ENCODE data around the gene FOXO3.
"Not testable (repeated sequence)": the region's sequence is repeated elsewhere in the genome, so short reads cannot be mapped to it uniquely, and the experiment has no call there.

The FOXO3 gene

GRCh38 chr6:108635505-108636226, 74.9 kb downstream of the FOXO3 start:
- no peak for DNase-seq

- DNase-seq = no peak
Observed at GRCh38 chr6:108637963-108638362, 77.2 kb downstream of the FOXO3 start.

DNA sequence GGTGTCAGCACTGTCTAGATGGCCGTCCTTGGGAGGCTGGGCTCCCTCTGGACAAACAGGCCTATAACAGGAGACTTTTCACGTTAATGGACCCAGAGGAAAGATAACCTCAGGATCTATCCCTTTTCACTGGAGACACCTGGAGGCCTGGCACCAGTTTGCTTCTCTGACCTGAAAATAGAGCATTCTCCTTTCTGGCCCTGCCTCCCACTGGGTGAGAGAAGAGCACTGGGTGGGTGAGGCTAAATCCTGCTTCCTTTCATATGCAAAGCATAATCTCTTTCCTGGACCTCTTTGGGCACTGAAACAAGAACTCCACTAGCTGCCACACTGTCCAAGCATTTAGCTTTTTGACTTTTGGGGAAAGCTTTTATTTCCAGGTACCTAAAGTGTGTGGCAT, 78.3 kb downstream of the FOXO3 start:
- DNase-seq = no peak

DNA sequence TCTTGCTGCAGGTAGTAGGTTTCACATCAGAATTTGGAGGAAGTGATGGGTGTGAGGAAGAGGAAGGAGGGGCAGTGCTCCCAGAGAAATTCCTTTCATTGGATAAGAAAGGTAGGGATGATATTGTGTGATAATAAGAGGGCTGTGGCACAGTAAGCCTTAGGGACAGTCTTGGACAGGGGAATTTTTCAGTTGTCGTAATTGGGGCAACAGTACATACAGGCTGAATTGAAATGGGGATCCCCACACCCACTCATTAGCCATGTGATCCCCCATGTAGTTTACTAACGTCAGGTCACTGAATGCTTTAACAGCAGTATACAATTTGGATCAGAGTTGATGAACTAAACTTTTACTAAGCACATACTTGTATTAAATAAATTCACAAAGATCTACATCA, 79.4 kb downstream of the FOXO3 start:
- no peak for DNase-seq

DNA sequence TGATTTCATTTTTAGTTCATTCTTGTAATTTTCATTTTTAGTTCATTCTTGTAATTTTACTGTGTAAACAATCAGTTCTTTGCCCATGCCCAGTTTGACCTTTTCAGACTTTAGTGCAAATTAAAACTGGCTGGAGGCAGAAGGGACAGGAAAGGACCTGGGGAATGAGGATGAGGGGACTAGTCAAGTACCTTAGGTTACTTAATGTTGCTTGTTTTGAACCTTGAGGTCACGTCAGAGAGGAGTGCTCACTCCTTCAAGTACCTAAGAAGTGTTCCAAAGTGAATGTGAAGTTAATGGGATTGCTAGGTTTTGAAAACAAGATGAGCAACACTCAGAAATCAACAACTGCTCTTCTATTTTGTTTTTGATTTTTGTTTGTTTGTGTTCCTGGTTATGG, 82.5 kb downstream of the FOXO3 start:
- DNase-seq = no peak

GRCh38 chr6:108644252-108644651, 83.5 kb downstream of the FOXO3 start:
- no peak for DNase-seq

DNA sequence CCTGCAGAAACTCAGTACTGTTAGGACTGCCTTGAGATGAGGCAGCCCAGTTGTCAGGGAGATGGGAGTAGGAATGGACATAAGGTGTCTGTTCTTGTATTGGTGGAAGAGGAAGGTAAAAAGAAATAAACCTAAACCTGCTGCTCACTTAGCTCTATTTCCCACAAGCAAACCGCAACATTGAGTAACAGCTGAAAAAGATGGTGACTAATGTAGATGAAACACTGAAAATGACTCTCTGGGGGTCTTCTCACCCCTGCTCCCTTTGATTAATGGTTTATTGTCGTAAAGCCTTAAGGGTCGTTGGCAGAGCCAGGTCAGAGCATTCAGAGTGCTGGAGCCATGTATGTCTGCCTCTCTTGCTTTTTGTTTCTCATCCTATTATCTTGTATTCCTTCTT, 87.5 kb downstream of the FOXO3 start:
- DNase-seq = peak; percentile 47

DNA sequence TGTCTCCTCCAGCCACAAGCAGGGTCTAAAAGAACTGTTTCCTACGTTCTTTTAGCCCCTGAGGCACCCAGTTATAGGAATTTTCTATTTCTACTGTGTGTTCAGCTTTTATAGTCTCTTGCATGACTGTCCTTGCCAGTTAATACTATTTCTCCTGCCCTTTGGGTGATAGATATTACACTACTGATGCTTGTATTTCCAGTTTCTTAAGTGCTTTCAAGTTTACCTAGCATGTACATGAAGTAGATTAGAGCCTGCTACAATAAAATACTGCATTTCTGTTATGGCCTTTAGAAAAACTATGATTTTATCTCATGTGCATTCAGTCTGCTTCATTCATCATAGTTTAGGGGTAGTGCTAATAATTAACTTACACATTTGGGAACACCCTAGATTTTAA, 89.6 kb downstream of the FOXO3 start:
- no peak for DNase-seq

- peak; percentile 82 for DNase-seq
Observed at GRCh38 chr6:108650781-108651180, 90.1 kb downstream of the FOXO3 start.

- peak; percentile 94 for DNase-seq
Observed at GRCh38 chr6:108651340-108652227, 90.9 kb downstream of the FOXO3 start.

- no peak for DNase-seq
Observed at GRCh38 chr6:108652375-108652774, 91.7 kb downstream of the FOXO3 start.

DNA sequence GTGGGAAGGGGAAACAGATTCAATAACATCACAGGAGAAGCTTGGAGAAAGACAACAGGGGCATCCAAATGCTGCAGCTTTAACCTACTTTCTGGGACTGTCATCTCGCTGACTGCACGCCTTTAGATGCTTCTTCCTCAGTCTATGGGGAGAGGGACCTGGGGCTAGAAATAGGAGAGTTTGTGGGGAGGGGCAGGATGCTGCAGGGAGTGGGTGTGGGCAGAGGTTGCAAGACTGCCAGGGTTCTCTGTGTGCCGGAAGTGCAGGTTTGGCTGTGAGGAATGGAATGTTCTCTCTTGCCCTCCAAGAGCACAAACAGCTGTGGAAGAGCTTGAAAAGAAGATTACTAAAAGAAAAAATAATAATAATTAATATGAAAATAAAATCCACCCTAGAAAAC, 93.2 kb downstream of the FOXO3 start:
- peak; percentile 19 for DNase-seq

- no peak for DNase-seq
Observed at GRCh38 chr6:108654465-108655106, 93.9 kb downstream of the FOXO3 start.

DNA sequence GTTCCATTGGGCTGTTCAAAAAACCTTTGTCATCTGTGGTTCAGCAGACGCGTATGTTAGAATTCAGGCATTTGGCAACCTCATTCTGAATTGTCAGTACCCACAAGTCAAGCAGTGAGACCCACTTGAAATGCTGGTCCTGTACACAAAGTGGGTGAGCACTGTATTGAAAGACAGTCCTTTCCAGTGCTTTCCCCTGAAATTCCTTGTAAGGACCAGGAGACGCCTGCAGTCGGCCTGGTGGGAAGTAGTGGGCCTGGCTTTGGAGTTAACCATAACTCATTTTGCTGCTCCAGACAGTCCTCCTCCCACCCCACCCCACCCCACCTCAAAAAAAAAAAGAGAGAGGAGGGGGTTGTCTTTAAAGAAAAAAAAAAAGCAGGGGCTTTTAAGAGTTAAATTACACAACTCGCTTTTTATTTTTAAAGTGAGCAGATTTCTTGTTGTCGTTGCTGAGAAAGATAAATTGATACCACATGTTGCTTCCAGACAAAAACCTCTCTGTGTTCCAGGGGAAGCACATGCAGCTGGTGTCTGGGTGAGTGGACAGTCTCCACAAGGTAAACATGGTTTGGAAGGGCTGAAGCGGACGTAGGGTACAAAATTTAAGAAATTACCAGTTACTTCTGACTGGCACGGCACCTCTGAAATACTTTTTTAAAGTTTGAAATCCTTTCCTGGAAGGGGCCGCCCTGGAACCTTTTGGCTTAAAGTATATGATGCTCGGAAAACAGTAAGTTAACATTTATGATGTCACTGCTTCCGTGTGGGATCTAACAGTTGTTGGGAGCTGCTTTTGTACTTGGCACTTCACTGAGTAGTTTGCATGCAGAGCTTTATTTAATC, 95.3 kb downstream of the FOXO3 start:
- DNase-seq = peak; percentile 83

DNA sequence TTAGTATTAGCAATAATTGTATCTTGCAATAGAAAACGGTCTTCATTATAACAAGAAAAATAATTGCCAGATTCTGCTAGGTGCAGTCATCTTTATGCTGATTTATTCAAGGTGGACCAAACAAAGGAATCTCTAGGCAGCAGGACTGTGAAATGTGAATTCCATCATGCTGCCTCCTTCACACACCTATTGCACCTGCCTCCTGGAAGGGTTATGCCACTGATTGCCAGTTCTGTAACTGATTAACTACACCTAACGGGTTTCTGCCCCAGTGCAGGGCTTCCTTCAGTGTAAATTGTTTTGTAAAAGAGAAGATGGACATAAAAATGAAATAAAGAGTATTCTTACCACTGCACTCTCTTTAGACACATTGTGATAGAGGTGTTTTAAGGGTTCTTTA, 96.1 kb downstream of the FOXO3 start:
- no peak for DNase-seq

GRCh38 chr6:108658174-108658573, 97.5 kb downstream of the FOXO3 start:
- DNase-seq = no peak

DNA sequence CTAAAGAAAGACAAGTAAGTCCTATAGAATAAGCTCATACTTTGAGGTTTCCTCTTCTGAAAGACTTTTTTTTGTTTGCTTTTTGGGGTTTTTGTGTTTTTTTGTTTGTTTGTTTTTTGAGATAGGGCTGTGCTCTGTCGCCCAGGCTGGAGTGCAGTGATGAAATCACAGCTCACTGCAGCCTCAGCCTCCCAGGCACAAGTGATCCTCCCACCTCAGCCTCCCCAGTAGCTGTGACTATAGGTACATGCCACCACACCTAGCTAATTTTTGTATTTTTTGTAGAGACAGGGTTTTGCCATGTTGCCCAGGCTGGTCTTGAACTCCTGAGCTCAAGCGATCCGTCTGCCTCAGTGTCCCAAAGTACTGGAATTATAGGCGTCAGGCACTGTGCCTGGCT, 98.1 kb downstream of the FOXO3 start:
- not testable (repeated sequence) for DNase-seq

GRCh38 chr6:108660251-108660650, 99.5 kb downstream of the FOXO3 start:
- no peak for DNase-seq

GRCh38 chr6:108661430-108661829, 100.7 kb downstream of the FOXO3 start:
- peak; percentile 63 for DNase-seq

DNA sequence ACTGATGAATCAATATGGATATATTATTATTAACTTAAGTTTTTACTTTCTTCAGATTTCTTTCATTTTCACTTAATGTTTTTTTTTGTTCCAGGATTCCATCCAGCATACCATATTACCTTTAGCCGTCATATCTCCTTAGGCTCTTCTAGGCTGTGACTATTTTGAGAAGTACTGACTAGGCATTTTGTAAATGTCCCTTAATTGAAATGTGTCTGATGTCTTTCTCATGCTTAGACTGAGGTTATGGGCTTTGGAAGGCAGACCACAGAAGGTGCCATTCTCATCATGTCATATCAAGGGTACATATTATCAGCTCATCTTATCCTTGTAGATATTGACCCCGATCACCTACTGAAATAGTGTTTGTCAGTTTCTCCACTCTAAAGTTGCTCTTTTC, 101.3 kb downstream of the FOXO3 start:
- DNase-seq = no peak

GRCh38 chr6:108662702-108663101, 102.0 kb downstream of the FOXO3 start:
- no peak for DNase-seq

GRCh38 chr6:108663494-108664064, 102.9 kb downstream of the FOXO3 start:
- not testable (repeated sequence) for DNase-seq
